UCSD-AML1 (cell line): ENCODE results near the gene CCL19.

Source experiments
- DNase-seq: peaks from one replicate; lab custom pipeline; 2025; ENCODE audit not compliant: unreplicated experiment; lab: John Stamatoyannopoulos, UW

CCL19 gene

DNA sequence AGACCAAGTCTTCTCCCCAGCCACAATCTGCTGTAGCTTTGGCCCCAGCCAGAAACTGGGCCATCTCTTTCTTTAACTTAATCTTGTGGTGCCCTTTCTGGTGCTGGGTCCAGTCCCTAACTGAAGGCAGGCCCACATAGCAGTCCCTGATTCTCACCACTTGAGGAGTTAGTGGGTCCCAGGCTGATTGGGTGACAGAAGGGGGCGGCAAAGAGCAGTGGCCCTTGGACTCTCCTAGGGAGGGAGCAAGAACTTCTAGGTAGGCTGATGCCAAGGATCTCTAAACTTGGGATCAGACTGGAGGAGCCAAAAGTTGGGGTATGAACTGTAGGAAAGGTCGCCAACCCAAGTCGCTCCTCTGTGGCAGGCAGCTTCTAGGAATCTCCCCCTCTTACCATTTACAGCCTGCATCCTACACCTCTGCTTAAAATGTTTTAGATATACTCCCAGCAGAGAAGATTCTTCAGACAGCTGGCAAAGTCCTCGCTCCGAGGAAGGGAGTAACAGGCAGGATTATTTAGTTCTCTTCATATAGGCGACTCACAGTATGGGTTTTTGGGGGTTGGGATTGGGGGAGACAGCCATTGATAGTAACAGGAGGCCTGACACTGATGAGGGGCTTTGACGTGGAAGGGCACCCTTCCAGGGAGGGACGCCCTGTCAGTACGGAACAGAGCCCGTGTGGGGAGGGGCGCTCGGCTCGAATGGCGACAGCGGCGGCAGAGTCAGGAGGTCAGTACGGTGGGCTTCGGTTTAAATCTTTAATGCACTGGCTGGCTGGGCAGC is 26.6 kb downstream of the CCL19 start:
- DNase-seq = peak; percentile 77

DNA sequence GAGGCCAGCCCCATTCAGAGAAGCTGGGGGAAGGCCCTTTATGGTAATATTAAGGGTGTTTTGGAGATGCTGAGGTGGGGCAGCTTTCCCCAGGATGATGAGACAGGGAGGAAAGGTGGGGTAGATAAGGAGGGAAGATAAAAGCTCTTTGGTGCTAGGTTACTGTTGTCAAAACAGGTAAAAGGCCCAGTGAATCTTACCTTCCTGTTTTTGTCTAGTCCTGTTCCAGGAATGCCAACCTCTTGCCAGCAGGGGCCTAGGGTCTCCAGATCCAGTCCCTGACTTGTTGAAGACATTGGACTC is 27.8 kb downstream of the CCL19 start:
- DNase-seq = no peak

DNA sequence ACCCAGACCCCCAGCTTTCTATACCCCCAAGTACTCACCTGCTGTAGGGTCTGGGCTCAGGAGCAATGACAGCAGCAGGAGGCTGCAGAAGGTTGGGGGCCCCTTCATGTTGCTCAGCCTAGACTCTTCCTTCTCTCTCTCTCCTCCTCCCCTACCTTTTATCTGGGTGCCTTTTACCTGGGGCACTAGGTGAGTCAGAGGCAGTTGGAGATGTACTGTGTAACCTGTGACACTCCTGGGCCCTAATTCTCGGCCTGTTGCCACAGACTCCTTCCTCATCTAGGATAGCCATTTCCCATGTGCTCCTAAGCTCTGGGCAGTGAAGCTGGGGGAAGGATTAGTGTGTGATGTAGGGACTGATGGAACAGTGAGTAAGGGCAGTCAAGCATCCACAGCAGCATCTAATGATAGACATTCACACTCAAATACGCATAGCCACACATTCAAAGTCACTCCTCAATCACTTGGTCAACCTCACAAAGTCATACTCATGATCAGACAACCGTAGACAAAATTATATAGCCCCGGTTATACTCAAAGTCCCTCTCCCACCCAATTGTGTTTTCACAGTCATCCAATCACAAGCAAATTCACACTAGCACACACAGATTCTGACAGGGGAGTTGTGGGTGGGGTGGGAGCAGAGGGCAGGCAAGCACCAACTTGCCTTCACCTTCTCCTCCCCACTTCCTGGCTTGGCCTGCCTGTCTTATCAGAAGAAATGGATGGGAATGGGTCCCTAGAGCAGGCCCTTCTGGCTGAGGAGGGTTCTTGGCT is 28.4 kb downstream of the CCL19 start, which contains the start of gene CCL27:
Gene CCL27 (minus strand): TSS at position 132 of the 777 bp plus-strand sequence. CDS start 24 bp downstream, at position 108.
- no peak for DNase-seq

DNA sequence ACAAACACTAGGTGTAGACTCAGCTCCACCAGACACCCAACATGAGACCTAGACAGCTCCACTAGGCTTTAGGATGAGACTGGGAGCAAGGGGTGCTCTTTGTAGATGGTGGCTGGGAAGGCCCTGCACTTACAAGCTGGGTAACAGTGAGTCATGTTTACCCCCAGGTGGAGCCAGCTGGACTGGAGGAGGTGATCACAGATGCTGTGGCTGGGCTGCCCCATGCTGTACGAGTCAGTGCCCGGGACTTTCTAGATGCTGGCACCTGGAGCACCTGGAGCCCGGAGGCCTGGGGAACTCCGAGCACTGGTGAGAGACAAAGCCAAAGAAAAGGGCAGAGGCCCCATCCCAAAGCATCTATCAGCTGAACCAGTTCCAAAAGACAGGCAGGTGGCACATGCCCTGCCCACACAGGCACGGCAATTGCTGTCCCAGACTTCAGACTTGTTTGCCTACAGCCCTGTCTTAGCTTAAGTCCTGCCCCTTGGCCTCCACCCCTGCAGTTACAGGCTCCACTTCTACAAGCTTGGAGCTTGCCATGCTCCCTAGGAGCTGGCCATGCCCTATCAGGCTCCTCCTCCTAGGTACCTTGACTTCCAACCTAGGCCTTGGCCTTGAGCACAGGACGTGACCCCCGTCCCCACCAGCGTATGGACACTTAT is 31.4 kb downstream of the CCL19 start:
- no peak for DNase-seq

DNA sequence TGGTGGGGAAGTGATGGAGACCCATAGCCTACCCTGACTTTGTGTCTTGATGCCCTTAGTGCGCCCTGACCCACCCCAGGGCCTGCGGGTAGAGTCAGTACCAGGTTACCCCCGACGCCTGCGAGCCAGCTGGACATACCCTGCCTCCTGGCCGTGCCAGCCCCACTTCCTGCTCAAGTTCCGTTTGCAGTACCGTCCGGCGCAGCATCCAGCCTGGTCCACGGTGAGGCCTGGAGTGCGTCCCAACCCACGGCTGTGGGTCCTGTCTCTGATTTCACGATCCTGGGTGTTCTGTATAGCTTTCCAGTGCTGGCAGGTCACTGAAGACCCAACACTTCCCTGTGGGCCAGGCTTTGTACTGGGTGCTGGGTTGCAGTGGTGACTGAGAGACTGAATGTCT is 32.6 kb downstream of the CCL19 start:
- no peak for DNase-seq

DNA sequence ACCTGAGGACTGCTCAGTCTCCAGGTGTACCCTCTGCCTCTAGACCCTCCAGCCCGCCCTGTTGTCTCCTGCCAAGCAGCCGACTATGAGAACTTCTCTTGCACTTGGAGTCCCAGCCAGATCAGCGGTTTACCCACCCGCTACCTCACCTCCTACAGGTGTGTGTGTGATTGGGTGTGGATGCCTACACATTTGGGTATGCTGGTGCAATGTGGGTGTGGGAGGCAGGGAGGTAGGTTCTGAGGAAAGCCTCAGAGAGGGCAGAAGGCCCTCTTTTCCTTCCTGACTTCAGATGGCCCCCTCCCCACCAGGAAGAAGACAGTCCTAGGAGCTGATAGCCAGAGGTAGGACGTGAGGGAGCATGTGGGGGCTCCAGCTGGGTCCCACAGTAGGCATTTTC is 34.1 kb downstream of the CCL19 start:
- DNase-seq = no peak

DNA sequence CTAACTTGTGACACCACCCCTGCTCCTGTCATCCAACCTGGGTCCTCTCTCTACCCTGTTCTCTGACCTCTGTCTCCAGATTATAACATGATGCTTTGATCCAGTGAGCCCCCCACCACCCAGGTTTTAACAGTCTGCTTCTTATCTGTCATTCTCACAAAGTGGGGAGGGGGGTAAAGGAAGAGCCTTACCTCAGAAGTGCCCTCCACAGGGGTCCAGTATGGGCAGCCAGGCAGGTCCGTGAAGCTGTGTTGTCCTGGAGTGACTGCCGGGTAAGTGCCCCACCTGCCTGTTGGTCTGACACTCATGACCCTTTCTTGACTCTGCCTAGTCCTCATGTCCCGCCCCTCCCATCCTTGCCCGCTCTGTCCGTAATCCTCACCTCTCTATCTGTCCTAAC is 35.7 kb downstream of the CCL19 start:
- no peak for DNase-seq

DNA sequence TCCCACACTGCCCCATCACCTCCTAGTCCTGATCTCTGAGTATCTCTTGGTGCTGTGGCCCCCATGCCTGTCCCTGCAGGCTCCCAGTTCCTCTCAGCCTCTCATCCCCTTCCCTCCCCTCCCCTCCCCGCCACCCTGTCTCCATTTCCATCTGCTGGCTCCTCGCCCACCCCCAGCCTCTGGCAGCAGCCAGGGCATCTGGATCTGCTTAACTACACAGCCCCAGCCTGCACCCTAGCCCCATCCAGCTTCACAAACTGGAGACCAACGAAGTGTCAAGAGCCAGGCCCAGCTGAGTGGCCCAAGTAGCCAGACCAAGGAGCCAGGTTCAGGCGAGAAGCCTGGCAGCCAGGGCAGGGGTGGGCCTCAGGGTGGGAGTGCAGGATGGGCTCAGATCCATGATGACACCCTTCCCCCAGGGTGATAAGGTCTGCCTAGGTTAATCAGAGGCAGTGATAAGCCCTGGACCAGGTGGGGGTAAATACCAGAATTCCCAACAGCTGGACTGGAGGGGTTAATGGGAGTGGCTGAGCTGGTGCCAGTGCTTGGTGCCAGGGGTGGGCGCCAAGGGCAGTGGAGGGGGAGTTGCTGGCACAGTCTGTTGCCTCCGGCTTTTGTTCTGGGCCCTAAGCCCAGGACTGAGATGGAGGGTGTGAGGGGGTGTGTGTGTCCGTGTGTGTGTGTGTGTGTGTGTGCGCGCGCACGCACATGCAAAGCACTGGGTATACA is 36.6 kb downstream of the CCL19 start:
- DNase-seq = no peak

DNA sequence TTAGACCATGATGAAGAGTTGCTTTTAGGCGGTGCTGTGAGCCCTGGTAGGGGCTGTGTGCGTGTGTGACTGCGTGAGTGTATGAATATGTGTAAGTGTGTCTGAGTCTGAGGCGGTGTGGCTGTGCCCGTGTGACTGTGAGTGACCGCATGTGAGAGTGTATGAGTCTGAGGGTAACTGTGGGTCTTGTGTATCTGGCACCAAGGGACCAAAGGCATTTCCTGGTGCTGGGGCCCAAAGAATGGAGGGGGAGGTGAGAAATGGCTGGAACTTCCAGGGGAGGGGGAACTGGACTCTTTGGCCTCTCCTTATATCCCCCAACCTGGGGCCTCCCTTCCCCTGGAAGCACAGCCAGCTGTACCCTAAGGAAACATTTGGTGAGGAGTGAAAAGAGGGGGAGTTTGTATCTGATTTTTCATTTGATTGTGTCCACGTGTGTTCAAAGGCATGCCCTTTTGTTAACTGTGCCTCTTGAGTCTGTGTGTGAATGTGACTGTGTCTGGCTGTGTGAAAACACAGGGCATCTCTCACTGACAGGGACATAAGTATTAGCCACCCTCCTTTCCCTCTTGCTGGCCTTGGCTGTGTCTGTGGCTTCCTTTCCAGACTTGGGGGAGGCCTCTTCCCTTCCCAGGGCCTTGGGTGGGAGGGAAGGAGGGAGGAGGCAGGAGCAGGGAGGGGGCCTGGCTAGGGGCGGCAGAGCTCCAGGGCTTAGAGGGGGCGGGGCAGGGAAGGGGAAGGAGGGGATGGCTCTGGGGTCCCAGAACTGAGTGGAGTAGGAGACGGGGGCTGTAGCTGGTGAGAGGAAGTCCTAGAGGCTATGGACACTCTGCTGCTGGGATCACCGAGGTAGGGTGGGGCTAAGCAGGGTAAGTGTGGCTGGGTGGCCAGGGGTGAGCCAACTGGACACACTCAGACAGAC is 37.7 kb downstream of the CCL19 start:
- peak; percentile 27 for DNase-seq

DNA sequence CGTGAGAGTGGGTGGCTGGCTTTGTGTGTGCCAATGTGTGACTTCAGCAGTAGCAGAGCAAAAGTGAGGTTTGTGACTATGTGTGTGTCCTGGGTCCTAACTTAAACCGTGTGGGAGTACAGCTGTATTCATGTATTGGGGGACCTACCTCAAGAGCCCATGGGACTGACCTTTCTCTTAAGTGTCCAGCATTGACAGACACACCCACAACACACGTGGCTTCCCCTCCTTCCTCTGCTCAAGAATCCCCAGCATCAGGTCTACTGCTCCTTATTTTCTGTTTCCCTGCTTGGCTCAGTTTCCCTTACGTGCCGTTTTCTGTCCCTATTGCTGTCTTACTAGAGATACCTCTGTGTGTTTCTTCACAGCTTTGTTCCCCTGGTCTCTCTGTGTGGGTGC is 38.5 kb downstream of the CCL19 start:
- DNase-seq = no peak

DNA sequence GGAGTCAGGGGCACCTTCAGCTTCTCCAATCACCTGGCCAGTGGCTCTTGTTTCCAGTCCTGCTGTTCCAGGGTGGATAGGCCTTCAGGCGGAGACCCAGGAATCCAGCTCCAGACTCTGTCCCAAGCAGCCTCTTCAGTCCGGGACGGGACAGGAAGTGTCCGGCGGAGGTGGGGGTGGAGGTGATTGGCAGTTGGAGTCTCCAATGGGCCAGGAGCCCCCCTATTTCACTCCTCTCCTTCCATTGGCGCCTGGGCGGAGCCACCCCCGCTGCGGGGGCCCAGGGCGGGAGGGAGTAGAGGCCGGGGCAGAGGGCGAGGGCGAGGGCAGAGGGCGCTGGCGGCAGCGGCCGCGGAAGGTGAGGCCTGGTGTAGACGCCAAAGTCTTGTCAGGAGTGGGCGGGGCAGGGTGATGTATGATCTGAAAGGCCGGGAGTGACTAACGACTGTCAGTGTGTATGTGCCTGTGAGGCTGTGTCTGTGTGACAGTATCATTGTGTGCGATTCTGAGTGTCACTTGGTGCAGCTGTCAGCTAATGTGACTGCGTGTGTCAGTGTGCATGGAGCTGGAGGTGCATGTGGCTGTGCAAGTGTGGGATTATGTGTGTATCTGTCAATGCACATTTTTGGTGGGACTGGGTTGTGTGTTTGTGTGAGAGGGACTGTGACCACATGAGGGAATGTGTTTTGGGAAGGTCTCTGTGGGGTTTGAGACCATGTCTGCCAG is 39.0 kb downstream of the CCL19 start, which contains the start of gene IL11RA:
Gene IL11RA (plus strand): TSS at position 310 of the 726 bp plus-strand sequence. CDS start 3,033 bp downstream, outside the sequence.
- no peak for DNase-seq

DNA sequence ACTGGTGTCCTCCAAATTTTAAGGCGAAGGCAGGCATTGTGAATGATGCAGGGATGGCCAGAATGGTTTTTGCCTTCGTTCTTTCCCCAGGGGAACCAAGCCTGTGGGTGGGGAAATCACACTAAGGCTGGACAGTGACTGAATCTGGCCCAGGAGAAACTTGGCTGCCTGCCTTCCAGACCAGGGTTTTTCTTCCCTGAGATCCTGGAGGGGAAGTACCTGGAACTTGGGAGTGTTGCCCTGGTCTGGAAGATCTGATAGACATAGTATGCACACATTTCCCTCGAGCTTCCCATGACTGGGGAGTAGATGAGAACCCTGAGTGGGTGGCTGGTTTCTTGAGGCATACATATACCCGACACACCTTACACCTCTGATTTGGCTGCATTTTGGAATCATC is 39.8 kb downstream of the CCL19 start:
- no peak for DNase-seq

DNA sequence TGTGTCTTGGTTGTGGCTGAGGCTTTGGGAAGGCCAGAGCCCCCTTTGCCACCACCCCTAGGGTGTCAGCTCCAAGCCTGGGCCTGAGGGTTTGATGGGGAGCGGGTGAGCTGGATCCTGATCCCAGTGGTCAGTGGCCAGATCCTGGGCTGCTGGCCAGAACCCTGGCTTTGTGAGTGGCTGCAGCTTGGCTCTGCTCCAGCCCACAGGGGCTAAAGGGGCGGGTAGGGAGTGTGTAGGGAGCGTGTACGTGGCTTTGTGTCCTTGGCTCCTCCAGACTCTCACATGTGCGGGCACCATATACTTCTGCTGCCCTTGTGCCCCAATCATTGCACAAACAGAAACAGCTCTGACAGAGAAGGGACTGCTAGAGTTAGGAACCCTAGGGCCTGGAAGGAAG is 40.3 kb downstream of the CCL19 start:
- DNase-seq = no peak

DNA sequence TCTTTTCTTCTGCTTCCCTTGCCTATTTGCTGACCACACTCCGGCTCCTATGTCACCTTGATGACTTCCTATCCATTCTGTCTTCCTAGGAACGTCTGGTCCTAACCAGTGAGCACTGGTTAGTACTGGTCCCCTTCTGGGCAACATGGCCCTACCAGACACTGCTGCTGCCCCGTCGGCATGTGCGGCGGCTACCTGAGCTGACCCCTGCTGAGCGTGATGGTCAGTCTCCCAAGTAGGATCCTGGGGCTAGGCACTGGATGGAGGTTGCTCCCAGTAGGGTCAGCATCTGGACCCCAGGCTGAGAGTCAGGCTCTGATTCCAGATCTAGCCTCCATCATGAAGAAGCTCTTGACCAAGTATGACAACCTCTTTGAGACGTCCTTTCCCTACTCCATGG is 42.4 kb downstream of the CCL19 start:
- DNase-seq = no peak

DNA sequence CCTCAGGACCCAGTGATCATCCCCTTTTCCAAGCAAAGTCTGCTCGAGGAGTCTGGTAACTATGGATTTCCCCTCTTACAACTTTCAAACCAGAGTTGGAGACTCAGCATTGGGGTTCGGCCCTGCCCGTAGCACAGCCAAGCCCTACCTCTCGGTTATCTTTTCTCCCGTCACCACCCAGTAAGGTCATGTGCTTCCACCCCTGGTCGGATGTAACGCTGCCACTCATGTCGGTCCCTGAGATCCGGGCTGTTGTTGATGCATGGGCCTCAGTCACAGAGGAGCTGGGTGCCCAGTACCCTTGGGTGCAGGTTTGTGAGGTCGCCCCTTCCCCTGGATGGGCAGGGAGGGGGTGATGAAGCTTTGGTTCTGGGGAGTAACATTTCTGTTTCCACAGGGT is 43.4 kb downstream of the CCL19 start:
- DNase-seq = no peak

DNA sequence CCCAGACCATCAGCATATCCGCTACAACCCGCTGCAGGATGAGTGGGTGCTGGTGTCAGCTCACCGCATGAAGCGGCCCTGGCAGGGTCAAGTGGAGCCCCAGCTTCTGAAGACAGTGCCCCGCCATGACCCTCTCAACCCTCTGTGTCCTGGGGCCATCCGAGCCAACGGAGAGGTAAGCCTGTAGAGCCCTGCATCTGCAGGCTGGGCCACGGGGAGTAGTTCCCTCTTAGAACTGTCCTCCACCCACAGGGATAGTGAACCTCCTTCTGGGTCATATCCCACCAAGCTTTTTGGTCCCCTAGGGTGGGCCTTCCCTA is 44.0 kb downstream of the CCL19 start:
- DNase-seq = no peak

DNA sequence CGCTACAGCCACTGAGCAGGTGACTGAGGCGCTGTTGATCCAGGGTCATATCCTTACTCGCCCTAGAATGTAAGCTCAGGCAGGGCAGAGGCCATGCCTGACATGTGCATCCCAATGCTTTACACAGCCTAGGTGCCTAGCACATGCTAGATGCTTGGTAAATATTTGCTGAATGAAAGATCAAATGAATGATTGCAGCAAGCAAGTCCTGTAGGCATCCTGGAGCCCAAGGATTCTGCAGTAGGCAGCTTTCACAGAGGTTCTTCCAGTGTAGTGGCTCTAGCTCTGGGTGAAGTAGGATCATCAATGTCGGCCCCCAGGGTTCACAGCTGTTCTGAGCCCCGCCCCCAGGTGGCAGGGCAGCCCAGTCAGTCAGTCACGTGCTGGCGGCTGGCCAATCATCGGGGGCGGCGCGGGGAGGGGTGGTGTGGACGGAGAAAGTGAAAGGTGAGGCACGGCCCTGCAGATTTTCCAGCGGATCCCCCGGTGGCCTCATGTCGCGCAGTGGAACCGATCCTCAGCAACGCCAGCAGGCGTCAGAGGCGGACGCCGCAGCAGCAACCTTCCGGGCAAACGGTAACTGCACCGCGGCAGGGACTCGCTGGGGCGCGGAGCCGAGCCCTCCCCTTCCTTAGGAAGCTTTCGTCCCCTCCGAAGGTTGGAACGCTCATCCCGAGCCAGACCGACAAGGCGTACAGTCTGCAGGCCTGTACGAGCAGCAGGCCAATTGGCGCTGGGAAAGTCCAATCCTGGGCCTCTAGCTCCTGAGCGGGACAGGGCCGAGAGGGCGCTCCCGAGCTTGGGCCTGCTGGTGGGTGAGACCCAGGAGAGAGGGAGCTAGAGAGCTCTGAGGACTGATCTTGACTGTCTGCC is 44.6 kb downstream of the CCL19 start, which contains the start of gene GALT:
Gene GALT (plus strand): TSS at position 465 of the 873 bp plus-strand sequence. CDS start 30 bp downstream, at position 495.
- peak; percentile 92 for DNase-seq

DNA sequence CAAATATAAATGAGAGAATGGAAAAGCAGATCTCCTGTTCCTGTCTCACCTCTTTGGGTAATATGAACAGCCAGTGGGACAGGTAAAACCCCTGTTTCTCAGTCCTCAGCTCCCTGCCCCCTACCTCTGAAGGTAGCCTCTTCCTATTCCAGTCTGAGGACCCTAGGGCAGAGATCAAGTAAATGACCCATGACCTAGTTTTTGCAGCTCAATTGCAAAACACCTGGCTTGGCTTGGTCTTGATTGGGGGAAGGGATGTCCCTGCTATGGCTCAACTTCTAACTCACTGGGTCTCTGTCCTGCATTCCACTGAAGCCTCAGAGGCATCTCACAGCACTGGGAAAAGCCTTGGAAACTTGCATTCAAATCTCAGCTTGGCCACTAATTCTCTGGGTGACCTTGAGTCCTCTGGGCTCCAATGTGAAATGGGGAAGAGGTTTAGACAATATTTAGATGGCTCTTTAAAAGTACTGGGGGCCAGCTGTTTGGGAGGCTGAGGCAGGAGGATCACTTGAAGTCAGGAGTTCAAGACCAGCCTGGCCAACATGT is 46.2 kb downstream of the CCL19 start:
- DNase-seq = no peak
